Measurements from ENCODE around the gene BCCIP.

Gene BCCIP

GRCh38 chr10:125844751-125845221 is 21.4 kb downstream of the BCCIP start:
- DNase-seq (ENCODE audit: low spot score) = no peak

- no peak for DNase-seq (ENCODE audit: low spot score)
These were observed 22.3 kb downstream of the BCCIP start for GRCh38 chr10:125845617-125846016.

GRCh38 chr10:125846894-125847293 is 23.5 kb downstream of the BCCIP start:
- DNase-seq (ENCODE audit: low spot score) = no peak

- no peak for DNase-seq (ENCODE audit: low spot score)
These were observed 25.0 kb downstream of the BCCIP start for GRCh38 chr10:125848371-125848770.

- DNase-seq (ENCODE audit: low spot score) = no peak
These were observed 25.5 kb downstream of the BCCIP start for GRCh38 chr10:125848857-125849256.

GRCh38 chr10:125849448-125849847 is 26.1 kb downstream of the BCCIP start:
- DNase-seq (ENCODE audit: low spot score) = no peak

DNA sequence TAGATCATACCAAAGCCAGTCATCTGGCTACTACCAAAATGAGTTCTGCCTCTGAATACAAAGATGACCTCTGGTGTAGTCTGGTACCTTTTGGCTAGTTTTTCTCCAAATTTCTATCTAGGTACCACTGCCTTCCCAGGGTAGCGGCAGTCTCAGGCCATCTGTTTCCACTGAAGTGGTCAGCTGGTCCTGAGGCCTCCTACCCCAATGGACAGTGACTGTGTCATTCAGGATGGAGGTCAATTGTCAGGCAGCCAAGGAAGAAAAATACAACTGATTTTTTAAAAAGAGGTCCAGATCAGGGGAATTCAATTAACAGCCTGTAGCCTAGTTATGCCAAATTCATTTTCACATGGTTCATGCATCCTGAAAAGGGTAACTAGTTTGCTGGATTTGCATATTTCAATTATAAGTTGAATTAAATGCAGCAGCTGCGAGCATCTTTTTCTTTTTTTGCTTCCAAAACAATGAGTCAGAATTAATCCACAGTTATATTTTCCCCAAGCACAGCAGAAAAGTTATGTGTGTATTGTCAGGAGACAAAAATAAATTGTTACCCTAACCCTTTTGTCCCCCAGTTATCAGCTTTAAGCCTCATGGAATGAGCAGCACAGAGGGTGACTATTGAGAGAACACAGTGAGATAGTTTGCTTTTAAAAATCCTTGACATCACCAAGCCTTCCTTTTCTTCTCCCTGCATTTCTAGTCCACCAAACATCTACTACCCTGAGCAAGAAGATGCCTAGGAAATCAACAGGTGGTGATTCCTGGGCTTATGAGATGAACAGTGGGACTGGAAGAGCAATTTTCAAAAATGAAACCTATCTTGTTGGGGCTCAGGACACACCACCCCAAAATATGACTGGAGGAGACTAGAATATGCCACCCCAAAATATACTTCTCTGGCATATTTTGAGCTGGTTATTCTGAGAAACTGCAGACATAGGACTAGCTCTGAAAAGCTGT is 27.7 kb downstream of the BCCIP start:
- no peak for DNase-seq (ENCODE audit: low spot score)

GRCh38 chr10:125852487-125852886 is 29.1 kb downstream of the BCCIP start:
- DNase-seq (ENCODE audit: low spot score) = no peak

- no peak for DNase-seq (ENCODE audit: low spot score)
These were observed 33.9 kb downstream of the BCCIP start for GRCh38 chr10:125857185-125857760.

DNA sequence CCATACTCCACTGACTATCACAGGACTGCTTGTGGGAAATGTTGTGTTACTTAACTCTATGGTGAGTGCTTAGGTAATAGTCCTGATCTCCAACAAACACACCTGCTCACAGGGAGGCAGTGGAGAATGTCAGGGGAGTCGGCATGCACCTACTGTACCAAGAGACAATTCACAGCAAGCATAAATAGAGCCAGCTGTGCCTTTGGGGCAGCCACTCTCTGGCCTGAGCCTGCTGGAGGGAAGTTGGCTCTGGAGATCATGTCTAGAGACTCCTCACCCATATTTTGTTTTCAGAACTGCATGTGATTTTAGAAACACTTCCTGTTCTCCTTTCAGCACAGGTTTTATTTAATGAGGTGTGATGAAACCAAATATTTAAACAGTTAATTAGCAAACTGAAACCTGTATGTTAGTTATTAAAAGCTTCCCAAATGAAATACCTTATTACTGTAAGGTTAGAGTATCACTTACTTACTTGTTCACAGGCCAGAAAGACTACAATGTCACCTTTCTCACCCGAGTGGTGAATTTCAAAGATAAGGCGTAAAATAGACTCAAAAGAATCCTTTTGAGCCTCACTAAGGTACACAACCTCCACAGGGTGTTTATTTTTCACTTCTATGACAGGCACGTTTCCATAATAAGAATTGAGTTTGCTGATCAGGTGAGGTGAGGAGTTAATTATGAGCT is 35.9 kb downstream of the BCCIP start:
- DNase-seq (ENCODE audit: low spot score) = no peak

GRCh38 chr10:125865120-125865519 is 41.8 kb downstream of the BCCIP start:
- no peak for DNase-seq (ENCODE audit: low spot score)

DNA sequence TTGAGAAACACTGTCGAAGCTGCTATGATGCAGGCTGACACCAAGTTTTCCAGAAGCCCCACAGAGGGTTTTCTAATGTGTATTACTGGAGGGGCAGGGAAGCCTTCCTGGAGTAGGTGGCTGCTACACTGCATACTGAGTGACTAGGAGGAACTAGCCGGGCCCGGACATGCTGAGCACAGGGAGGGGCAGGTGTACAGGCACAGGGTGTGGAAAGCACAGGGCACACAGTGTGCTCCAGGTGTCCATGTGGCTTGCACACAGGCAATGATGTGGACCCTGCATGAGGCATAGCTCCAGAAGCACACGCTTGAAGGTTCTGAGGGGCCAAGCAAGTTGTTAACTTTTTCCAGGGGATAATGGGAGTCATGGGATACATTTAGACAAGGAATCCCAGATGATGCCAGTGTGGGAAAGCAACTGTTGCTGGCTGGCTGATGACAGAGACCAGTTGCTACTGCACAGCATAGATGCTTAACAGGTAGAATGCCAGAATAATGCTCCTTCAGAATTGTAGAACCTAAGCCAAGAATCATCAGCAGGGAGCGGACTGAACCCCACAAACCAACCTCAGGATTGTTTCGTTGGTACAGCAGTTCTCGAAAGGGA is 43.2 kb downstream of the BCCIP start:
- DNase-seq (ENCODE audit: low spot score) = no peak

- no peak for DNase-seq (ENCODE audit: low spot score)
These were observed 45.1 kb downstream of the BCCIP start for GRCh38 chr10:125868372-125868975.

GRCh38 chr10:125871338-125871737 is 48.0 kb downstream of the BCCIP start:
- DNase-seq (ENCODE audit: low spot score) = peak; percentile 15

DNA sequence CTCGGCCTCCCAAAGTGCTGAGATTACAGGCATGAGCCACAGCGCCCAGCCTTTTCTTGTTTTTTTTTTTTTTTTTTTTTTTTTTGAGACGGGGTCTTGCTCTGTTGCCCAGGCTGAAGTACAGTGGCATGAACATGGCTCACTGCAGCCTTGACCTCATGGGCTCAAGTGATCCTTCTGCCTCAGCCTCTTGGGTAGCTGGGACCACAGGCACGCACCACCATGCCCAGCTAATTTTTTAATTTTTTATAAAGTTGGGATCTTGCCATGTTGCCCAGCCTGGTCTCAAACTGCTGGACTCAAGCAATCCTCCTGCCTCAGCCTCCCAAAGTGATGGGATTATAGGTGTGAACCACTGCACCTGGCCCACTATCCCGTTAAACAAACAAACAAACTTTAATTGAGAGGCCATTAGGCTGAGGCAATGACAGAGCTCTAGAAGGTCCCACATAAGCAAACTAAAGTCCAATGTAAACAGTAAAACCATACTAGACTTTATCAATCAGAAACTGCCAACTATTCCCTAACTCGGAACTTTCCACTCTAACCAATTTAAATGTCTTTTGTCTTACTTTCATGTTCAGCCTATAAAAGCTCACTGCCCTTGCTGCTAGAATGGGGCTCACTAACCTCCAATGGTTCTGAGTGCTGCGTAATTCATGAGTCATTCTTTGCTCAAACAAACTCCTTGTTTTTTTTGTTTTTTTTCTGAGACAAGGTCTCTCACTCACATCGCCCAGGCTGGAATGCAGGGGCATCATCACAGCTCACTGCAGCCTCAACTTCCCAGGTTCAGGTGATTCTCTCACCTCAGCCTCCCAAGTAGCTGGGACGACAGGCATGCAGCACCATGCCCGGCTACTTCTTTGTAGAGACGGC is 55.9 kb downstream of the BCCIP start:
- peak; percentile 70 for DNase-seq (ENCODE audit: low spot score)

GRCh38 chr10:125880719-125881118 is 57.4 kb downstream of the BCCIP start:
- no peak for DNase-seq (ENCODE audit: low spot score)

- no peak for DNase-seq (ENCODE audit: low spot score)
These were observed 57.8 kb downstream of the BCCIP start, which contains the start of gene DHX32 for GRCh38 chr10:125881192-125881591. DHX32 (minus strand) TSS chr10:125881292; CDS start chr10:125880824, 468 bp downstream.

- DNase-seq (ENCODE audit: low spot score) = no peak
These were observed 59.2 kb downstream of the BCCIP start for GRCh38 chr10:125882596-125882995.

DNA sequence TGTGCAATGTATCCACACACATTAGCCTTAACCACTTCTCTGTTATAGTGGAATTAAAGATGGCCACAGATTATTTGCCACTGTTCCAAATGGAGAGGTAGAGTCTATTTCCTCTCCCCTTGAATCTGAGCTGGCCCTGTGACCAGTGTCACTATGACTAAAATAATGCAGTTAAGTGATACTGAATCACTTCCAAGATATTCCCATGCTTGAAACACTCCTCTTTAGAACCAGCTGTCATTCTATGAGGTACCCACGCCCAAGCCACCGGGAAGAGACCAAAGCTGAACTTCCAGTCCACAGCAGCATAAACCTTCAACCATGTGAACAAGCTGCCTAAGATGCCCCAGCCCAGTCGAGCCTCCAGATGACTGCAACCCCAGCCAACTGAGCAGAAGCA is 59.9 kb downstream of the BCCIP start:
- DNase-seq (ENCODE audit: low spot score) = no peak
